Keratinocyte (primary cell): ENCODE data around the gene FURIN. TPM values are rescaled to one million over a fixed set of nuclear protein-coding genes. Genes with fewer than 3 reads are reported as not detected.

Experiments used
- DNase-seq: peaks from one replicate; pipeline ENCODE4 v3.0.0-alpha.2; 2011; ENCODE audit warnings: low read depth, missing footprints, low spot score
- FAIRE-seq: peaks from 2 replicates; lab custom pipeline; 2011; peaks lifted over from hg19 to GRCh38; lab: Jason Lieb, UNC
- H2AFZ ChIP-seq: 2 replicates; pipeline ENCODE4 v1.6.0; 2012; ENCODE audit warnings: low read length, control low read depth, inconsistent platforms; ENCODE audit not compliant: control insufficient read depth
- H3K27ac ChIP-seq: 2 replicates; pipeline ENCODE4 v1.5.1; 2011; ENCODE audit warnings: low read length; ENCODE audit not compliant: control insufficient read depth, insufficient read depth
- H3K27me3 ChIP-seq: 3 replicates; pipeline ENCODE4 v1.6.0; 2011; ENCODE audit warnings: low read length; ENCODE audit not compliant: control insufficient read depth, insufficient read depth; ENCODE audit errors: extremely low read depth
- H3K36me3 ChIP-seq, 2 experiments: 2 replicates in 1 of 2; 3 replicates in 1 of 2; pipeline ENCODE4 v1.5.1; 2011; ENCODE audit warnings: low read length in 2 of 2, mild to moderate bottlenecking in 1 of 2; ENCODE audit not compliant: control insufficient read depth in 2 of 2, insufficient read depth in 2 of 2; ENCODE audit errors: extremely low read depth in 1 of 2
- H3K4me1 ChIP-seq: 3 replicates; pipeline ENCODE4 v1.5.1; 2011; ENCODE audit warnings: low read length; ENCODE audit not compliant: control insufficient read depth, insufficient read depth; ENCODE audit errors: extremely low read depth
- H3K4me2 ChIP-seq: 3 replicates; pipeline ENCODE4 v1.6.0; 2011; ENCODE audit warnings: low read depth, low read length; ENCODE audit not compliant: control insufficient read depth, insufficient read depth; ENCODE audit errors: extremely low read depth
- H3K4me3 ChIP-seq, 3 experiments: fragments of 200-600 bp in 1 of 3; sonication (generic) in 1 of 3; 2 replicates in 2 of 3; 3 replicates in 1 of 3; pipeline ENCODE4 v1.5.1; 2011 to 2016; ENCODE audit warnings: low read length in 3 of 3, mild to moderate bottlenecking in 3 of 3, control low read depth in 2 of 3, inconsistent platforms in 1 of 3, low read depth in 1 of 3, mixed read lengths in 1 of 3, mixed run types in 1 of 3, moderate library complexity in 1 of 3; ENCODE audit not compliant: control insufficient read depth in 2 of 3, insufficient read depth in 2 of 3; ENCODE audit errors: extremely low read depth in 1 of 3
- H3K79me2 ChIP-seq: 2 replicates; pipeline ENCODE4 v1.6.0; 2012; ENCODE audit warnings: low read length; ENCODE audit not compliant: control insufficient read depth, insufficient read depth
- H3K9ac ChIP-seq: 3 replicates; pipeline ENCODE4 v1.6.0; 2011; ENCODE audit warnings: low read length; ENCODE audit not compliant: control insufficient read depth, insufficient read depth; ENCODE audit errors: extremely low read depth
- H3K9me1 ChIP-seq: 3 replicates; pipeline ENCODE4 v1.6.0; 2011; ENCODE audit warnings: low read length; ENCODE audit not compliant: control insufficient read depth, insufficient read depth; ENCODE audit errors: extremely low read depth
- H3K9me3 ChIP-seq: 2 replicates; pipeline ENCODE4 v1.5.1; 2012; ENCODE audit warnings: low read depth, low read length; ENCODE audit not compliant: control insufficient read depth
- H4K20me1 ChIP-seq: 3 replicates; pipeline ENCODE4 v1.6.0; 2011; ENCODE audit warnings: low read length; ENCODE audit not compliant: control insufficient read depth, insufficient read depth; ENCODE audit errors: extremely low read depth
- CTCF ChIP-seq, 3 experiments: IDR thresholded peaks in 1 of 3; conservative IDR thresholded peaks in 1 of 3; optimal IDR thresholded peaks in 1 of 3; 2 replicates in 2 of 3; 3 replicates in 1 of 3; pipeline versions ENCODE3 to v1.5.1; 2011; ENCODE audit warnings: low read length in 3 of 3, mild to moderate bottlenecking in 3 of 3, moderate library complexity in 2 of 3, control low read depth in 1 of 3, inconsistent platforms in 1 of 3; ENCODE audit not compliant: insufficient read depth in 2 of 3; ENCODE audit errors: extremely low read depth in 1 of 3
- EZH2 ChIP-seq: IDR thresholded peaks from one replicate; pipeline ENCODE4 v1.6.1; 2012; ENCODE audit warnings: inconsistent platforms, mild to moderate bottlenecking, low read length, moderate library complexity
- dilution Hi-C: fragments of 300-500 bp; cut with MboI; formaldehyde crosslinking; loops from one replicate; pipeline ENCODE4 v1.7.0; 2020; ENCODE audit warnings: low sequenced_read_pairs; ENCODE audit not compliant: extremely low pct_ligation_motif_present
- polyA plus RNA-seq, 5 experiments: library from polyadenylated mRNA; depleted of rRNA in 3 of 5; stranded (reverse) in 3 of 5; stranded (forward) in 1 of 5; unstranded in 1 of 5; fragments of >200 nt; gene quantifications; 1 replicate in 1 of 5; 2 replicates in 3 of 5; 3 replicates in 1 of 5; pipeline versions ENCODE4 v1.2.1 to v1.2.3, GENCODE V29; 2011 to 2012; ENCODE audit warnings: missing spikeins in 2 of 5, low read depth in 1 of 5, low replicate concordance in 1 of 5

FURIN gene
- polyA plus RNA-seq, 1 donor (not counting 4 experiments of a cell fraction or from before 2014, with no cell fraction given) = 22.8 TPM

- Histone ChIP-seq H3K9me3 (no peaks in the 10 kb centered on the region), H3K27me3 (no peaks in the 10 kb centered on the region), H3K79me2 (no peaks in the 10 kb centered on the region), H3K4me1 (peaks cover 12% of the 10 kb centered on the region), H3K36me3 (peaks cover 3 to 10% of the 10 kb centered on the region in 2 experiments), H3K27ac (no peak overlapping the region), H3K4me3 (no peak overlapping the region), H3K9me1 (peaks cover 2% of the 10 kb centered on the region), H2AFZ (no peak overlapping the region), H4K20me1 (no peaks in the 10 kb centered on the region), H3K4me2 (no peak overlapping the region), H3K9ac (no peak overlapping the region)
- TF ChIP-seq CTCF (optimal IDR thresholded peaks at IDR 0.05 in 1 of 3, IDR thresholded peaks at IDR 0.05 in 1 of 3, conservative IDR thresholded peaks at IDR 0.05 in 1 of 3; ENCODE audit: extremely low read depth in 1 of 3, insufficient read depth in 2 of 3, low read length in 3 of 3) = no peak
- no peak for TF ChIP-seq EZH2
- DNase-seq (no peak), FAIRE-seq (no peak)
- dilution Hi-C loops = no loop called here
Observed at GRCh38 chr15:90906181-90906849, 37.9 kb downstream of the FURIN start.

- Histone ChIP-seq H3K36me3 (peaks cover 3 to 12% of the 10 kb centered on the region in 2 experiments), H3K27ac (no peak overlapping the region), H3K4me3 (no peak overlapping the region), H3K4me2 (no peak overlapping the region), H3K9ac (no peak overlapping the region), H3K27me3 (no peaks in the 10 kb centered on the region), H3K4me1 (peaks cover 8% of the 10 kb centered on the region), H3K9me1 (no peaks in the 10 kb centered on the region), H3K9me3 (no peaks in the 10 kb centered on the region), H4K20me1 (no peaks in the 10 kb centered on the region), H3K79me2 (no peaks in the 10 kb centered on the region), H2AFZ (no peak overlapping the region)
- FAIRE-seq = no peak
- dilution Hi-C loops = no loop called here
- no peak for TF ChIP-seq CTCF (optimal IDR thresholded peaks at IDR 0.05 in 1 of 3, IDR thresholded peaks at IDR 0.05 in 1 of 3, conservative IDR thresholded peaks at IDR 0.05 in 1 of 3; ENCODE audit: extremely low read depth in 1 of 3, insufficient read depth in 2 of 3, low read length in 3 of 3)
- TF ChIP-seq EZH2 = no peak
- DNase-seq = no peak
Observed at GRCh38 chr15:90907051-90907660, 38.8 kb downstream of the FURIN start.
